Measurements from ENCODE around the gene SOX8.

DNA sequence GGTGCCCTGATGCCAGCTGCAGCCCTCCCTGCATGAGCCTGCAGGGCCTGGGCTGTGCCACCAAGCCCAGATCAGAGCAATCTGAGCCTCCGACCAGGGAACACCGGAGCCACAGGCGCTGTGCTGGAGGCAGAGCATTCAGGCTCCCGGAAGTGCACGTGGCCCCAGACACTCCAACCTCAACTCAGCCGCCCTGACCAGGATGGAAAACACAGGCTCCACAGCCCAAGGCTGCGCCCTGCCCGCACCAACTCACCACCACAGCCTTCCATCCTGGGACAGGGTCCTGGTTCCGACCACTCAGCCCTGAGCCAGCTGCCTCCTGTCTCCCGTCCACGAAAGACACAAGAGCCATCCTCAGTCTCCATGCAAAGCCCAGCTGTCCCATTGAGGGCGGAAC lies 29.2 kb upstream of the SOX8 start:
- TF ChIP-seq, protein P1, sequence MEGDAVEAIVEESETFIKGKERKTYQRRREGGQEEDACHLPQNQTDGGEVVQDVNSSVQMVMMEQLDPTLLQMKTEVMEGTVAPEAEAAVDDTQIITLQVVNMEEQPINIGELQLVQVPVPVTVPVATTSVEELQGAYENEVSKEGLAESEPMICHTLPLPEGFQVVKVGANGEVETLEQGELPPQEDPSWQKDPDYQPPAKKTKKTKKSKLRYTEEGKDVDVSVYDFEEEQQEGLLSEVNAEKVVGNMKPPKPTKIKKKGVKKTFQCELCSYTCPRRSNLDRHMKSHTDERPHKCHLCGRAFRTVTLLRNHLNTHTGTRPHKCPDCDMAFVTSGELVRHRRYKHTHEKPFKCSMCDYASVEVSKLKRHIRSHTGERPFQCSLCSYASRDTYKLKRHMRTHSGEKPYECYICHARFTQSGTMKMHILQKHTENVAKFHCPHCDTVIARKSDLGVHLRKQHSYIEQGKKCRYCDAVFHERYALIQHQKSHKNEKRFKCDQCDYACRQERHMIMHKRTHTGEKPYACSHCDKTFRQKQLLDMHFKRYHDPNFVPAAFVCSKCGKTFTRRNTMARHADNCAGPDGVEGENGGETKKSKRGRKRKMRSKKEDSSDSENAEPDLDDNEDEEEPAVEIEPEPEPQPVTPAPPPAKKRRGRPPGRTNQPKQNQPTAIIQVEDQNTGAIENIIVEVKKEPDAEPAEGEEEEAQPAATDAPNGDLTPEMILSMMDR (conservative IDR thresholded peaks at IDR 0.05; ENCODE audit: low read depth, low read length), result no peak
- no peak for TF ChIP-seq EZH2 (IDR thresholded peaks at IDR 0.05; ENCODE audit: borderline replicate concordance, low read depth, low read length, poor library complexity, severe bottlenecking)
